ENCODE measurements around the gene SNPH. TPM values are rescaled to one million over a fixed set of nuclear protein-coding genes. Genes with fewer than 3 reads are reported as not detected.

Gene SNPH
- total RNA-seq, 1 donor from 2014 or later = 10.4 TPM

DNA sequence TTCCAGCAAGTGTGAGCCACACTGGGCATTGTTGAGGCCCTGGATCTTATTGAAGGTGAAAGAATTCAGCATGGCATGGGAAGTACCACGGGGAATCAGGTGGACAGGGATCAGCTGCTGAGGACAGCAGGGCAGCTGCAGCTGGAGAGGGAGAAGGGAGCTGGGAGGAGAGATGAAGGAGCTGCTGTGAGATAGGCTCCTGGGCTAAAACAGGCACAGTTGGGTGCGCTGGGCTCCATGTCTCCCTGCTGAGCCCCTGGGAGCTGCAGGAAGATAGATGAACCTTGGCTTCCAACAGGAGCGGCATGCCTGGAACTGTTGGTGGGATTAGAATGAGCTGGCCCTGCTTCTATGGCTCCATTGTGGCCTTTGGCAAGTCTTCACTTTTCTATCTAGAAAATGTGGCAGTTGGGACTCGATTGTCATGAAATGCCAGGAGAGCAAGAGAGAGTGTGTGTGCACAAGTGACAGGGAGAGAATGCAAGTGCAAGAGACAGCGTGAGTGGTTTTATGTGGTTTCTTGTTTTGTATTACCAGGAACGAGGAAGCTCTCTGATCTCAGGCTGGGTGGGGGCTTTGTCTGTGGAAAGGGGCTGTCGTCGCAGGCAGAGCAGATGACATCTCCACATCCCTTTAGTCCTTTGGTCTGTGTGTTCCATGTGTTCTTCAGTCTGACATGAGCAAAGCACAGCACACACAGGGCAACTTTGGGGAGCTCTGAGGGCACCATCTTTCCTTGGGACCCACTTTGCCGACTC is 20.4 kb downstream of the SNPH start:
- DNase-seq (ENCODE audit: low spot score in 2 of 2) = no peak
- intact Hi-C loops (cut with DNase I) = no loop called here

DNA sequence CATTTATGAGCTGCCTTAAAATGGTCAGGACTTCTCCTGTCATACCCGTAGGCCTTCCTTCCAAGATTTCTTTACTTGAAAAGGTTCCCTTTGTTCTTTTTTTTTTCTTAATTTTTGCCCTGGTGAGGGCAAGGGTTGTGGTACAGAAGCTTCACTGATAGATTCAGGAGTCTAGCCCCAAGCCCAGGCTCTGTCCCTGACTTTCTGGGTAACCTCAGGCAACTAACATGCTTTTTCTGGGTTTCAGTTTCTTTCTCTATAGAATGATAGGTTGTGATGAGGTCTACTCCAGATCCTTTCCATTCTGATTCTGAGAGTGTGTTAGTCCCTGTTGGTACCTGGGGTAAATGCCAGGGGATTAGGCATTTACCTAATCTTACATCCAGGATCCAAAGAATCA is 21.2 kb downstream of the SNPH start:
- intact Hi-C loops (cut with DNase I) = no loop called here
- no peak for DNase-seq (ENCODE audit: low spot score in 2 of 2)
- no peaks in the 10 kb centered on the region for H3K27me3 ChIP-seq

More for the DNA sequence above, 20.4 kb downstream of the SNPH start:
- Histone ChIP-seq H3K36me3 (peaks cover 0 to 8% of the 10 kb centered on the region in 2 donors), H3K27me3 (no peaks in the 10 kb centered on the region), H3K4me1 (no peaks in the 10 kb centered on the region), H3K27ac (no peak overlapping the region), H3K4me3 (no peak overlapping the region), H3K9me3 (no peaks in the 10 kb centered on the region)
- TF ChIP-seq, protein P1, sequence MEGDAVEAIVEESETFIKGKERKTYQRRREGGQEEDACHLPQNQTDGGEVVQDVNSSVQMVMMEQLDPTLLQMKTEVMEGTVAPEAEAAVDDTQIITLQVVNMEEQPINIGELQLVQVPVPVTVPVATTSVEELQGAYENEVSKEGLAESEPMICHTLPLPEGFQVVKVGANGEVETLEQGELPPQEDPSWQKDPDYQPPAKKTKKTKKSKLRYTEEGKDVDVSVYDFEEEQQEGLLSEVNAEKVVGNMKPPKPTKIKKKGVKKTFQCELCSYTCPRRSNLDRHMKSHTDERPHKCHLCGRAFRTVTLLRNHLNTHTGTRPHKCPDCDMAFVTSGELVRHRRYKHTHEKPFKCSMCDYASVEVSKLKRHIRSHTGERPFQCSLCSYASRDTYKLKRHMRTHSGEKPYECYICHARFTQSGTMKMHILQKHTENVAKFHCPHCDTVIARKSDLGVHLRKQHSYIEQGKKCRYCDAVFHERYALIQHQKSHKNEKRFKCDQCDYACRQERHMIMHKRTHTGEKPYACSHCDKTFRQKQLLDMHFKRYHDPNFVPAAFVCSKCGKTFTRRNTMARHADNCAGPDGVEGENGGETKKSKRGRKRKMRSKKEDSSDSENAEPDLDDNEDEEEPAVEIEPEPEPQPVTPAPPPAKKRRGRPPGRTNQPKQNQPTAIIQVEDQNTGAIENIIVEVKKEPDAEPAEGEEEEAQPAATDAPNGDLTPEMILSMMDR (IDR thresholded peaks at IDR 0.05) = no peak

DNA sequence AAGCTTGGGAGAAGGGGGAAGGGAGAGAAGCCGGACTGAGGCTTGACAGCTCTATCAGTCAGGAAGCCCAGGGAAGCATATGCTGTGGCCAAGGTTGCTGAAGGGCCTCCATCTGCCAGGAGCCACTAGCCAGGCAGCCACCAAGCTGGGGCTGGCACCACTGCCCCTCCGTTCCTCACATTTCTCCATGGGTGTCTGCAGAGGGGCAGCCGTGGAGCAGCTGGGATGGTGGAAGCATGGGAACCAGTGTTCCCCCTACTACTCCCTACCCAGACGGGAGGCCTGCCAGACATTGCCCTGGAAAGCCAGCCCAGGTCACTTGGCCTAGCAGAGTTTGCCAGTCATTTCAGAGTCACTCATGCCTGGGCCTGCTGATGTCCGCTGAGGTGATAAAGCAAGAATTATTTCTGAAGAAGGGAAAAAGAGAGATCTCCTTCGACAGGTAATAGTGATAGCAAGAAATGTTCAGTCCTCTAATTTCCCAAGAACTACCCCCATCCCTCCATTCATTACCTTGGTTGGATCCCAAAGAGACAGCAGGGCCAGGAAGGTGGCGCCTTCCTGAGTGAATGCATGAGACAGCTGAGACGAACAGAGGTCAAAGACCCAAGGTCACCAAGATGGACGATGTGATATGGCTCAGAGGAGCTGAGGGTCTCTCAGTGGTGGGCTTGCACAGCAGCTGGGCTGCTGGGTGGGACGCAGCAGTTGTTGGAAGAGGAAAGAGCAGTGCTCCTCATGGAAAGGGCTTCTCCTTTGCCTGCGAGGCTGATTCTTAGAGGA is 21.9 kb downstream of the SNPH start:
- intact Hi-C loops (cut with DNase I) = no loop called here
- Histone ChIP-seq H3K9me3 (no peaks in the 10 kb centered on the region), H3K27me3 (no peaks in the 10 kb centered on the region), H3K36me3 (peaks cover 0 to 8% of the 10 kb centered on the region in 2 donors), H3K4me1 (no peaks in the 10 kb centered on the region), H3K4me3 (no peak overlapping the region), H3K27ac (no peak overlapping the region)
- TF ChIP-seq, protein P1 (IDR thresholded peaks at IDR 0.05) = no peak
- no peak for DNase-seq (ENCODE audit: low spot score in 2 of 2)

More for the DNA sequence above, 21.2 kb downstream of the SNPH start:
- Histone ChIP-seq H3K9me3 (no peaks in the 10 kb centered on the region), H3K4me3 (no peak overlapping the region), H3K4me1 (no peaks in the 10 kb centered on the region), H3K27ac (no peak overlapping the region), H3K36me3 (peaks cover 0 to 8% of the 10 kb centered on the region in 2 donors)
- TF ChIP-seq, protein P1 (IDR thresholded peaks at IDR 0.05) = no peak

DNA sequence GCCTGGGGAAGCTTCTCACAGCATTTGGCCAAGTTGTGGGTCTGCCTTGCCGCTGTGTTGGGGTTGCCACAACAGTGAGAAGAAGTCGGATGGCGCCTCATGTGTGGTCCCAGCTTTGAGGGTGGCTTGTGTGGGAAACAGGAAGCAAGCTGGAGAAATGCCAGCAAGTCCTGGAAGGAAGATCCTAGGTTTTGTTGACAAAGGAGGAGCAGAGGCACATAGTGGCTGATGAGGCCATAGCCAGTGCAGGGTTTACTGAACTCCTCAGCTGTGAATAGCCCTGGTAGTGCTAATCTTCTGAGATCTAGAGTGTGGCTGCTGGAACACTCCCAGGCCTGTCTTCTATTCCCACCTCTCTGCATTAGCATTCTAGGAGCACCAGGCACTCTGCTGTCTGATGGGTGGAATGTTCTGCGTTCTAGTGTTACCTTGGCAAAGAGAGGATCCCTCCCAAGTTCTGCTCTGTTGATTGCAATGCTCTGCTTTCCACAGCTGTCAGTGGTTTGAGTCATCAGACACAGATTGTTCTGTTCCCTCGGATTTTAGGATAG is 25.2 kb downstream of the SNPH start:
- no peak for DNase-seq (ENCODE audit: low spot score in 2 of 2)
- Histone ChIP-seq H3K36me3 (peaks cover 0 to 4% of the 10 kb centered on the region in 2 donors), H3K4me1 (no peaks in the 10 kb centered on the region), H3K27me3 (no peaks in the 10 kb centered on the region), H3K27ac (no peak overlapping the region), H3K4me3 (no peak overlapping the region), H3K9me3 (no peaks in the 10 kb centered on the region)
- intact Hi-C loops (cut with DNase I) = no loop called here
- TF ChIP-seq, protein P1 (IDR thresholded peaks at IDR 0.05) = no peak

DNA sequence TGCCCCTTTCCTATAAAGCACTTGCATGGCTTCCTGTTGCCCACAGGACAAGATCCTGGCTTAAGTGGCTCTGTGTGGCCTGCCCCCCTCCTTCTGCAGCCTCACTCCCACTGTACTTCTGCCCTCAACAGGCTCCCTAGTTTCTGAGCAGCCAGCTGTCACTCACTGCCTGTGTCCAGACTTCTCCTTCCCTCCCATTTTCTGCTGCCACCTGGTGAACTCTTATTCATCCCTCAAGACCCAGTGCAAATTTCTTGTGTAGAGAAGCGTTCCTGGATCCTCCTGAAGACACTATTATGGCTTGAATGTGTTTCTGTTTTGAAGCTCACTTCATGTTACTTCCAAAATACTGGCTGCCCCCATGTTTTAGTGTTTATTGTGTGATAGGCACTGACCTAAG is 26.5 kb downstream of the SNPH start:
- no peak overlapping the region for H3K27ac ChIP-seq
- no peak overlapping the region for H3K4me3 ChIP-seq
- DNase-seq (ENCODE audit: low spot score in 2 of 2) = no peak
- H3K9me3 ChIP-seq = no peaks in the 10 kb centered on the region
- H3K36me3 ChIP-seq = peaks cover 0 to 11% of the 10 kb centered on the region in 2 donors
- intact Hi-C loops (cut with DNase I) = no loop called here
- H3K27me3 ChIP-seq = no peaks in the 10 kb centered on the region
- TF ChIP-seq, protein P1 (IDR thresholded peaks at IDR 0.05) = no peak
- no peaks in the 10 kb centered on the region for H3K4me1 ChIP-seq
